ENCODE data around the gene RUNX3.

DNA sequence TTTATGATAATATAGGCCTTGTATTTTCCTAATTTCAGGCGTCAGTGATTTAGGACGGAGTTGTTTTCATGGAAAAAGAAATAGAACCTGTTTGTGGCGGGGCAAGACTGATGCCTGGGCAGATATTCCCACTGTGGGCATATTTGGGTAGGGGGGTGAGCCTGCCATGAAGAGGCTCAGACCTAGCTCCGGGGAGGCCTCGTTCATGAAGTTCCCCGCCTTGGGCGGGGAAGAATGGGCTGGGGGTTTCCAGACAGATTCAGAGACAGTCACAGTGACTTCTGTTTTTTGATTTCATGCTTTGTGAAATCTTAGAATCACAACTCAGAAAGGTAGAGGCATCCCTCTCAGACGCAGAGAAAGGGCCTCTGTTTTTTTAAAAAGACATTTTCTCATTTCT is 36.1 kb downstream of the RUNX3 start:
- TF ChIP-seq CTCF (IDR thresholded peaks at IDR 0.05; ENCODE audit: low read depth, low read length, poor library complexity, severe bottlenecking), result no peak
- TF ChIP-seq EZH2phosphoT487 (IDR thresholded peaks at IDR 0.05; ENCODE audit: borderline replicate concordance, low read length), result no peak
